PC-9 (cell line): ENCODE results near the gene GABRP.
A peak's percentile ranks its signal among the peaks of the same experiment; 100 is the strongest.

Experiments used
- EZH2 ChIP-seq: fragments of 200-600 bp; sonication (generic); IDR thresholded peaks from 2 replicates; pipeline ENCODE4 v1.8.0; 2017; ENCODE audit warnings: antibody characterized with exemption, low read depth
- TF ChIP-seq, protein P1 (sequence below): fragments of 200-600 bp; sonication (generic); conservative IDR thresholded peaks from 2 replicates; pipeline ENCODE4 v1.6.1; 2017; ENCODE audit warnings: mixed run types, antibody characterized with exemption, mild to moderate bottlenecking, moderate library complexity

DNA sequence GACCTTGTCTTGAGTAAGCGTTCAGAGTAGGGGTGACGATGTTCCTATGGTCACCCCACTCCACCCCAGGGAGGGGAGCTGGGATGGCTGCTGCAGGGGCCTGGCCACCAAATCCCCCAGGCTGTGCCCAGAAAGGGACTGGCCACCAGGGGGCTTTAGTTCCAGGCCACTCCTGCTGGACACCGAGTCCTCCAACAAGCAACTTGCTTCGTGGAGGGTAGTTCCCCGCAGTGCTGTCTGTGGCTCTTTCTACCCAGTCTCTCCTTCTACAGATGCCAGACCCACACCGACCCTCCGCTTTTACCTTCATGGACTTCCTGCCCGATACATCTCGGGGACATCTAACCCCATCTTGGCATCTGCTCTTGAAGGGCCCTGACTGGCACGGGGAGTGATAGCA, 35.7 kb upstream of the GABRP start:
- TF ChIP-seq, protein P1, sequence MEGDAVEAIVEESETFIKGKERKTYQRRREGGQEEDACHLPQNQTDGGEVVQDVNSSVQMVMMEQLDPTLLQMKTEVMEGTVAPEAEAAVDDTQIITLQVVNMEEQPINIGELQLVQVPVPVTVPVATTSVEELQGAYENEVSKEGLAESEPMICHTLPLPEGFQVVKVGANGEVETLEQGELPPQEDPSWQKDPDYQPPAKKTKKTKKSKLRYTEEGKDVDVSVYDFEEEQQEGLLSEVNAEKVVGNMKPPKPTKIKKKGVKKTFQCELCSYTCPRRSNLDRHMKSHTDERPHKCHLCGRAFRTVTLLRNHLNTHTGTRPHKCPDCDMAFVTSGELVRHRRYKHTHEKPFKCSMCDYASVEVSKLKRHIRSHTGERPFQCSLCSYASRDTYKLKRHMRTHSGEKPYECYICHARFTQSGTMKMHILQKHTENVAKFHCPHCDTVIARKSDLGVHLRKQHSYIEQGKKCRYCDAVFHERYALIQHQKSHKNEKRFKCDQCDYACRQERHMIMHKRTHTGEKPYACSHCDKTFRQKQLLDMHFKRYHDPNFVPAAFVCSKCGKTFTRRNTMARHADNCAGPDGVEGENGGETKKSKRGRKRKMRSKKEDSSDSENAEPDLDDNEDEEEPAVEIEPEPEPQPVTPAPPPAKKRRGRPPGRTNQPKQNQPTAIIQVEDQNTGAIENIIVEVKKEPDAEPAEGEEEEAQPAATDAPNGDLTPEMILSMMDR = peak; percentile 58
- no peak for TF ChIP-seq EZH2
